ENCODE results near the gene MMP25. TPM values are rescaled to one million over a fixed set of nuclear protein-coding genes. Genes with fewer than 3 reads are reported as not detected.
"Not testable (repeated sequence)": the region's sequence is repeated elsewhere in the genome, so short reads cannot be mapped to it uniquely, and the experiment has no call there.

The MMP25 gene
- total RNA-seq, 1 donor from 2014 or later, result 0.17 TPM

GRCh38 chr16:3054965-3055733 lies 8.8 kb downstream of the MMP25 start:
- TF ChIP-seq CTCF (IDR thresholded peaks at IDR 0.05; ENCODE audit: insufficient read depth, low read length, poor library complexity, severe bottlenecking), result no peak
- Histone ChIP-seq H3K36me3 (ENCODE audit: control insufficient read depth, insufficient read depth, low read length) (peaks cover 1% of the 10 kb centered on the region), H3K27me3 (ENCODE audit: control insufficient read depth, insufficient read depth, low read length) (peaks cover 2% of the 10 kb centered on the region), H3K4me3 (ENCODE audit: low read depth, low read length) (no peak overlapping the region)
- DNase-seq (ENCODE audit: low read depth), result no peak

- H3K4me3 ChIP-seq (ENCODE audit: low read depth, low read length); H3K36me3 ChIP-seq (ENCODE audit: control insufficient read depth, insufficient read depth, low read length); H3K27me3 ChIP-seq (ENCODE audit: control insufficient read depth, insufficient read depth, low read length); DNase-seq (ENCODE audit: low read depth): not testable (repeated sequence)
These were observed 9.4 kb downstream of the MMP25 start for GRCh38 chr16:3055734-3056115.

GRCh38 chr16:3056336-3057180 lies 10.2 kb downstream of the MMP25 start:
- Histone ChIP-seq H3K27me3 (ENCODE audit: control insufficient read depth, insufficient read depth, low read length) (no peaks in the 10 kb centered on the region), H3K36me3 (ENCODE audit: control insufficient read depth, insufficient read depth, low read length) (peaks cover 1% of the 10 kb centered on the region), H3K4me3 (ENCODE audit: low read depth, low read length) (no peak overlapping the region)
- no peak for DNase-seq (ENCODE audit: low read depth)
- no peak for TF ChIP-seq CTCF (IDR thresholded peaks at IDR 0.05; ENCODE audit: insufficient read depth, low read length, poor library complexity, severe bottlenecking)

- Histone ChIP-seq H3K27me3 (ENCODE audit: control insufficient read depth, insufficient read depth, low read length) (no peaks in the 10 kb centered on the region), H3K4me3 (ENCODE audit: low read depth, low read length) (peak overlapping the region; percentile 73), H3K36me3 (ENCODE audit: control insufficient read depth, insufficient read depth, low read length) (peaks cover 1% of the 10 kb centered on the region)
- TF ChIP-seq CTCF (IDR thresholded peaks at IDR 0.05; ENCODE audit: insufficient read depth, low read length, poor library complexity, severe bottlenecking), result no peak
- DNase-seq (ENCODE audit: low read depth), result no peak
These were observed 11.1 kb downstream of the MMP25 start for GRCh38 chr16:3057181-3058138.

GRCh38 chr16:3058139-3059030 lies 12.0 kb downstream of the MMP25 start:
- H3K4me3 ChIP-seq (ENCODE audit: low read depth, low read length), result peak overlapping the region; percentile 73
- TF ChIP-seq CTCF (IDR thresholded peaks at IDR 0.05; ENCODE audit: insufficient read depth, low read length, poor library complexity, severe bottlenecking), result peak; percentile 46
- peaks cover 1% of the 10 kb centered on the region for H3K36me3 ChIP-seq (ENCODE audit: control insufficient read depth, insufficient read depth, low read length)
- no peaks in the 10 kb centered on the region for H3K27me3 ChIP-seq (ENCODE audit: control insufficient read depth, insufficient read depth, low read length)
- no peak for DNase-seq (ENCODE audit: low read depth)

Data from kidney epithelial cell (primary cell).